Activated CD4-positive, alpha-beta T cell treated with anti-CD3 and anti-CD28 coated beads for 36 hours (primary cell): Measurements from ENCODE around the gene ALDH1A1. TPM values are rescaled to one million over a fixed set of nuclear protein-coding genes. Genes with fewer than 3 reads are reported as not detected.

Experiments
- ATAC-seq: fragments of 200-7000 bp; cut with Tn5 transposase; one replicate; pipeline ENCODE4 v1.10.0; 2021; ENCODE audit warnings: mild to moderate bottlenecking, moderate library complexity
- CTCF ChIA-PET: fragments of 350-600 bp; sonication (Branson Sonifier 250); formaldehyde crosslinking; loops from one replicate; lab custom pipeline; 2021; ENCODE audit warnings: antibody characterized with exemption; lab: Charles Lee
- POLR2A ChIA-PET: fragments of 350-600 bp; sonication (Branson Sonifier 250); formaldehyde crosslinking; loops from one replicate; lab custom pipeline; 2021; ENCODE audit warnings: antibody characterized with exemption, inconsistent platforms; lab: Charles Lee
- DNase-seq: peaks from one replicate; pipeline ENCODE4 v3.0.0-alpha.2; 2020
- H3K27ac Mint-ChIP-seq: one replicate; pipeline ENCODE4 v1.8.0; 2021; ENCODE audit warnings: mixed read lengths
- H3K27me3 Mint-ChIP-seq: one replicate; pipeline ENCODE4 v1.8.0; 2021; ENCODE audit warnings: mixed read lengths
- H3K36me3 Mint-ChIP-seq: one replicate; pipeline ENCODE4 v1.8.0; 2021; ENCODE audit warnings: low read depth, mixed read lengths
- H3K4me1 Mint-ChIP-seq: one replicate; pipeline ENCODE4 v1.8.0; 2021; ENCODE audit warnings: mixed read lengths
- H3K4me3 Mint-ChIP-seq: one replicate; pipeline ENCODE4 v1.8.0; 2021; ENCODE audit warnings: mild to moderate bottlenecking, moderate library complexity, mixed read lengths
- H3K9me3 Mint-ChIP-seq: one replicate; pipeline ENCODE4 v1.8.0; 2021; ENCODE audit warnings: low read depth, mixed read lengths
- intact Hi-C, 2 experiments: fragments of 100-400 bp; cut with DNase I in 1 of 2; cut with micrococcal nuclease in 1 of 2; formaldehyde crosslinking; loops; one replicate each; pipeline versions ENCODE4 v1.14.2 to v1.15.1; 2022 to 2024; cut with DNase I, micrococcal nuclease
- total RNA-seq, 2 experiments: library from RNA; stranded (reverse); gene quantifications; one replicate each; pipeline ENCODE4 v1.2.3, GENCODE V29; 2021

The ALDH1A1 gene
- total RNA-seq, 2 experiments from 2014 or later, result not detected

- no peaks in the 10 kb centered on the region for H3K4me1 Mint-ChIP-seq
- intact Hi-C loops, result no loop called here
- H3K27me3 Mint-ChIP-seq, result peaks cover 5% of the 10 kb centered on the region
- DNase-seq (no peak), ATAC-seq (no peak)
- ChIA-PET CTCF (interaction anchor here (0.6 to 1.3 kb wide), 3 partner anchors 9 to 771 kb away, joined by 3 to 4 read pairs (median 3); no protein-coding TSS in a partner anchor), POLR2A (no interaction called here)
- H3K36me3 Mint-ChIP-seq, result no peaks in the 10 kb centered on the region
- H3K9me3 Mint-ChIP-seq, result no peaks in the 10 kb centered on the region
- no peak overlapping the region for H3K4me3 Mint-ChIP-seq
- H3K27ac Mint-ChIP-seq, result no peak overlapping the region
Observed at GRCh38 chr9:72977670-72978069, 24.8 kb upstream of the ALDH1A1 start.

DNA sequence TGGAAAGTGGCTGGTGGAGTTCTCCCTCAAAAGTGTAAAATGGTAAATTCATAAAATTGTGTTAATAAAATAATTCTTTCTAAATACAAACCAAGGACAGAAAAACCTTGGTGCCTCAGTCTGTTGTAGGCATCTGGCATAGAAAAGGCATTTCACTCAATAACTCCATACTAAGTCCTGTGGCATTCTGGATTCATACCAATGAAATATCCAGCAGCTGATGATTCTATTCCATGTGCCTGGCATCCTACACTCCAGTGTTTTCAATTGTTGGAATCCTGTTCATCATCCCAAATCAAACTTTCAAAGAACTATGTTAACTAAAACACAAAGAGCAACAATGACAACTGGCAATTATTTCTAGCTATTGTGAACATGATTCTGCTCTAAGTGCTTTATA, 21.6 kb upstream of the ALDH1A1 start:
- Mint-ChIP-seq H3K4me1 (no peaks in the 10 kb centered on the region), H3K27ac (no peak overlapping the region), H3K4me3 (no peak overlapping the region), H3K9me3 (no peaks in the 10 kb centered on the region), H3K36me3 (no peaks in the 10 kb centered on the region), H3K27me3 (peaks cover 5% of the 10 kb centered on the region)
- ChIA-PET POLR2A (no interaction called here), CTCF (no interaction called here)
- intact Hi-C loops, result no loop called here
- ATAC-seq, result no peak
- DNase-seq, result no peak

DNA sequence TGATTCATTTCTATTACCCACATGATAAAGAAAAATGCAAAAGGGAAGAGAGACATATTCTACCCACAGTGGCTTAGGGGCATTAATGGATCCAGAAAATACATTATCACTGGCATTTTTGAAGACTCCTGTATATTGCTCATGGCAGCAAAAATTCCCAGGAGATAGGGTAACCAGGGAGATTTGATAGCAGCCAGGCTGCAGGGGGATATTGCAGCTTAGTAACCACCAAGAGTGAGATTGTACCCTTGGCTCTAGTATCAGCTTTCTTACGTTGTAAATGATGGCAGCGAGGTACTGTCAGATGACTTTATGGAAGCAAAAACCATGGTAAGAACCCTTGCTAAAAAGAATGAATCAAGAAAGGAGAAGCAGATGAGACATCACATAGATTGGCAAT, 19.8 kb upstream of the ALDH1A1 start:
- ATAC-seq, result no peak
- no peaks in the 10 kb centered on the region for H3K9me3 Mint-ChIP-seq
- DNase-seq, result no peak
- no peaks in the 10 kb centered on the region for H3K4me1 Mint-ChIP-seq
- no peak overlapping the region for H3K4me3 Mint-ChIP-seq
- ChIA-PET POLR2A (no interaction called here), CTCF (no interaction called here)
- peaks cover 8% of the 10 kb centered on the region for H3K27me3 Mint-ChIP-seq
- H3K27ac Mint-ChIP-seq, result no peak overlapping the region
- intact Hi-C loops, result no loop called here
- H3K36me3 Mint-ChIP-seq, result no peaks in the 10 kb centered on the region

- H3K27ac Mint-ChIP-seq, result no peak overlapping the region
- no peaks in the 10 kb centered on the region for H3K9me3 Mint-ChIP-seq
- no peak overlapping the region for H3K4me3 Mint-ChIP-seq
- H3K27me3 Mint-ChIP-seq, result peaks cover 8% of the 10 kb centered on the region
- intact Hi-C loops, result no loop called here
- ChIA-PET POLR2A (interaction anchor here (0.6 kb wide), 1 partner anchor 1029 kb away, joined by 6 read pairs; no protein-coding TSS in a partner anchor), CTCF (no interaction called here)
- ATAC-seq, result no peak
- H3K4me1 Mint-ChIP-seq, result no peaks in the 10 kb centered on the region
- no peaks in the 10 kb centered on the region for H3K36me3 Mint-ChIP-seq
- no peak for DNase-seq
Observed at GRCh38 chr9:72971411-72971810, 18.6 kb upstream of the ALDH1A1 start.

DNA sequence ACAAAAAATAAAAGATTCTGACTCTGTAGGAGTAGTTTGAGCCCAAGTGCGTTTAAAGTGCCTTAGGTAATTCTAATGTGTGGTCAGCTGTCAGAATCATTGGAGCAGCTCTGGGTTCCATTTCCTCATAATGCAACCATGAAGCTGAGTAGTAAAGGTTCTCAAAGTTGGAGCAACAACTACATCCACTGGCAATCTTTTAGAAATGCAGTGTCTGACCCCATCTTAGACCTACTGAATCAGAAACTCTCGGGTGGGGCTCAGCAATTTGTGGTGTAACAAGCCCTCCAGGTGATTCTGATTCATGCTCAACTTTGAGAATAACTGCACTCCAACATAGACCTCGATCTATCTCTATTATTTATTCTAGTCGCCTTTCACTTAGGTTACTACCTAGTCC, 7.6 kb upstream of the ALDH1A1 start:
- ATAC-seq (no peak), DNase-seq (no peak)
- Mint-ChIP-seq H3K36me3 (no peaks in the 10 kb centered on the region), H3K9me3 (peaks cover 4% of the 10 kb centered on the region), H3K4me3 (no peak overlapping the region), H3K27ac (no peak overlapping the region), H3K27me3 (peaks cover 2% of the 10 kb centered on the region), H3K4me1 (no peaks in the 10 kb centered on the region)
- ChIA-PET CTCF (no interaction called here), POLR2A (no interaction called here)
- intact Hi-C loops, result no loop called here

- H3K4me3 Mint-ChIP-seq, result no peak overlapping the region
- H3K27ac Mint-ChIP-seq, result no peak overlapping the region
- H3K27me3 Mint-ChIP-seq, result peaks cover 10% of the 10 kb centered on the region
- intact Hi-C loops, result no loop called here
- ChIA-PET CTCF (no interaction called here), POLR2A (no interaction called here)
- ATAC-seq (no peak), DNase-seq (no peak)
- H3K9me3 Mint-ChIP-seq, result peaks cover 4% of the 10 kb centered on the region
- H3K36me3 Mint-ChIP-seq, result no peaks in the 10 kb centered on the region
- no peaks in the 10 kb centered on the region for H3K4me1 Mint-ChIP-seq
Observed at GRCh38 chr9:72958485-72959281, 5.8 kb upstream of the ALDH1A1 start.

- ATAC-seq, result no peak
Observed at GRCh38 chr9:72955571-72955970, 2.7 kb upstream of the ALDH1A1 start.

DNA sequence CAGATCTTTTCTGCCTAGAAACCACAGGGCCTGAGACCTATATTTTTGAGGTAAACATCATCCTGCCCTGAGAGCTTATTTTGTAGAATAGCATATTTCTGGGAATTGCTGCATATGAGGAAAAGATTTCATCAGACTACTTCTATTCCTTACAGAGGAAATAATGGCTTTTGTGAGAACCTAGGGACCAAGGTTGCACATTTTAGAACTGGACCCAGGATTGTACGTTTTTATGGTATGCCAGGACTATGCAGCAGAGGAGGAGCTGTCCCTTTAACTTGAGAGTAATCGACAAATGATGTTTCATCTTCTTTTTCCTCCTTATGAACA, 2.2 kb upstream of the ALDH1A1 start:
- no peak overlapping the region for H3K4me3 Mint-ChIP-seq
- POLR2A ChIA-PET, result no interaction called here
- CTCF ChIA-PET, result no interaction called here
- H3K9me3 Mint-ChIP-seq, result no peaks in the 10 kb centered on the region
- ATAC-seq (no peak), DNase-seq (no peak)
- H3K36me3 Mint-ChIP-seq, result no peaks in the 10 kb centered on the region
- peaks cover 17% of the 10 kb centered on the region for H3K27me3 Mint-ChIP-seq
- intact Hi-C loops, result no loop called here
- H3K27ac Mint-ChIP-seq, result no peak overlapping the region
- peaks cover 7% of the 10 kb centered on the region for H3K4me1 Mint-ChIP-seq

More at GRCh38 chr9:72955571-72955970, 2.7 kb upstream of the ALDH1A1 start:
- ChIA-PET POLR2A (no interaction called here), CTCF (no interaction called here)
- peaks cover 16% of the 10 kb centered on the region for H3K27me3 Mint-ChIP-seq
- DNase-seq, result no peak
- no peaks in the 10 kb centered on the region for H3K9me3 Mint-ChIP-seq
- peaks cover 7% of the 10 kb centered on the region for H3K4me1 Mint-ChIP-seq
- no peaks in the 10 kb centered on the region for H3K36me3 Mint-ChIP-seq
- no peak overlapping the region for H3K27ac Mint-ChIP-seq
- intact Hi-C loops, result no loop called here
- H3K4me3 Mint-ChIP-seq, result no peak overlapping the region

DNA sequence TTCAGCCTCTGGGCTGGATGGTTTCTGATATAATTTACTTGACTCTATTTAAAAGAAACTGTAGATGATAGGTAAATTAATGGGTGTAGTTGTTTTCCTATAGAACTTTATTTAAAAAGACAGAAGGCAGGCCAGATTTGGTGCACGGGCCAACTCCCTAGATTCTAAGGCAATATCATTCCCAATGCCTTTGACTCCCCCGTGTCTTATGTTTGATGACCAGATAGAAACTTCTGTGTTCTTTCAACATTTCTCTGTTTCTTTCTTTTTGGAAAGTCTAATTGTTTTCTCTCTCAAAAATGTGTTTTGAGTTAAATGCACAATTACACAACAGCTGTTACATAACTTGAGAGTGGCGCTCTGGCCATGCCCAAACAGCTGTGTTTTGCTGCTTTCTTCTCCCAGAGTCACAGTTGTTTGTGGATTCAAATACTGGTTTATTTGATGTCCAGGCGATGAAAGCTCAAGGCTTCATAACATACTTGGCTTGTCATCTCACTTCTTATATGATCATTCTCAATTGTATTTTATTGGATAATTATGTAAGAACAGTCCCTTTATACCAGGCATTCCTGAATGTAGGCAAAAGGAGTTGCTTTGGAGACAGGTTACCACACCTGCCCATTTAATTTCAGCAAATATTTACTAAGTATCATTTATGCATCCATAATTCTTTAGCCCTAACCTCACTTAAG, 1.7 kb upstream of the ALDH1A1 start:
- no peaks in the 10 kb centered on the region for H3K9me3 Mint-ChIP-seq
- DNase-seq (no peak), ATAC-seq (no peak)
- no peak overlapping the region for H3K27ac Mint-ChIP-seq
- no peaks in the 10 kb centered on the region for H3K36me3 Mint-ChIP-seq
- H3K4me3 Mint-ChIP-seq, result no peak overlapping the region
- peaks cover 20% of the 10 kb centered on the region for H3K27me3 Mint-ChIP-seq
- ChIA-PET POLR2A (no interaction called here), CTCF (no interaction called here)
- H3K4me1 Mint-ChIP-seq, result peaks cover 7% of the 10 kb centered on the region
- intact Hi-C loops, result no loop called here

- POLR2A ChIA-PET, result no interaction called here
- Mint-ChIP-seq H3K27me3 (peaks cover 29% of the 10 kb centered on the region), H3K9me3 (no peaks in the 10 kb centered on the region), H3K27ac (no peak overlapping the region), H3K4me3 (no peak overlapping the region), H3K36me3 (no peaks in the 10 kb centered on the region), H3K4me1 (peaks cover 7% of the 10 kb centered on the region)
- intact Hi-C loops, result no loop called here
- CTCF ChIA-PET, result no interaction called here
- ATAC-seq (no peak), DNase-seq (no peak)
Observed at GRCh38 chr9:72952381-72952690, 517 bp downstream of the ALDH1A1 start.

GRCh38 chr9:72951520-72952380, 1.1 kb downstream of the ALDH1A1 start:
- Mint-ChIP-seq H3K27ac (no peak overlapping the region), H3K4me1 (peaks cover 7% of the 10 kb centered on the region), H3K27me3 (peaks cover 29% of the 10 kb centered on the region), H3K4me3 (no peak overlapping the region), H3K9me3 (no peaks in the 10 kb centered on the region), H3K36me3 (no peaks in the 10 kb centered on the region)
- ATAC-seq (no peak), DNase-seq (no peak)
- intact Hi-C loops, result no loop called here
- ChIA-PET CTCF (no interaction called here), POLR2A (no interaction called here)
